Breast epithelium (tissue), 3 donors: Measurements from ENCODE around the gene CHI3L2.

Experiments
- CTCF ChIP-seq, 3 donors: fragments of 450-650 bp; IDR thresholded peaks; one replicate each; pipeline ENCODE4 v1.5.1; 2016 to 2017; ENCODE audit warnings: antibody characterized with exemption in 3 of 3, mild to moderate bottlenecking in 3 of 3, moderate library complexity in 3 of 3
- POLR2A ChIP-seq: fragments of 450-650 bp; IDR thresholded peaks from one replicate; pipeline ENCODE4 v1.6.1; 2016; ENCODE audit warnings: antibody characterized with exemption, mild to moderate bottlenecking, moderate library complexity
- POLR2AphosphoS5 ChIP-seq, 3 donors: sonication (generic); formaldehyde crosslinking; IDR thresholded peaks; one replicate each; pipeline ENCODE4 v1.6.1; 2017; ENCODE audit warnings: antibody characterized with exemption in 3 of 3

DNA sequence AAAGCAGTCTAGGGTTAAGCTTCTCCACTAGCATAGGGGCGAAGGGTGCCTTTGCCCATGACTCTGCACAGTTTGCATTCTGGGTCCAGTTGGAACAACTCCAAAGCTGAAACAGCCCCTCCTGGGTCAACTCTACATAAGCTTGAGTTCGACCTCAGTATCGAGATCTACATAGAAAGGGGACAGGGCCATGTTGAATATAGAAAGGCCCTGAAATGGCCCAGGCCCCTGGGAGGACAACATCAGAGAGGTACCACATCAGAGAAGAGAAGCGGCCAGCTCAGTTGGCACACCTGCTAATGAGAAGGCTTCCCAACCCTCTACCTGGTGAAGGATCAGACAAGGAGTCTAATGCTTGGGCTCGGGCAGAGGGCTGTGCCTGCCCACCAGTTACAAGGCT is 28.7 kb upstream of the CHI3L2 start:
- TF ChIP-seq CTCF (IDR thresholded peaks at IDR 0.05) (no peak), POLR2A (no peak), POLR2AphosphoS5 (IDR thresholded peaks at IDR 0.05) (no peak)
